OCI-LY7 (cell line): Measurements from ENCODE around the gene C19orf67. TPM values are rescaled to one million over a fixed set of nuclear protein-coding genes. Genes with fewer than 3 reads are reported as not detected.

Experiments
- BruUV-seq: library from RNA; stranded (reverse); fragments of 400-500 nt; replicated peaks from 2 replicates; lab custom pipeline; 2021; lab: Mats Ljungman, UMichigan
- CTCF ChIA-PET: fragments of 300-600 bp; sonication (Branson Sonifier 250); formaldehyde crosslinking; loops from one replicate; lab custom pipeline; 2022; ENCODE audit warnings: antibody characterized with exemption; ENCODE audit not compliant: unreplicated experiment; lab: Charles Lee
- POLR2A ChIA-PET: fragments of 300-600 bp; sonication (Branson Sonifier 250); formaldehyde crosslinking; loops from one replicate; lab custom pipeline; 2022; ENCODE audit warnings: antibody characterized with exemption; lab: Charles Lee
- DNase-seq: peaks from one replicate; pipeline ENCODE4 v3.0.0-alpha.2; 2015; ENCODE audit warnings: low spot score
- H2AFZ ChIP-seq: fragments of 200-600 bp; sonication (generic), shearing (Covaris generic); 2 replicates; pipeline ENCODE4 v1.6.1; 2014; ENCODE audit warnings: mild to moderate bottlenecking, antibody characterized with exemption, low read length, moderate library complexity
- H3K27ac ChIP-seq: fragments of 200-600 bp; sonication (generic); 2 replicates; pipeline ENCODE4 v1.5.1; 2014; ENCODE audit warnings: mixed run types, low read depth, mild to moderate bottlenecking, moderate library complexity, low read length, inconsistent platforms; ENCODE audit not compliant: poor library complexity, severe bottlenecking
- H3K36me3 ChIP-seq: fragments of 200-600 bp; sonication (generic); 2 replicates; pipeline ENCODE4 v1.6.1; 2014; ENCODE audit warnings: mild to moderate bottlenecking, antibody characterized with exemption, low read length, moderate library complexity, mixed read lengths; ENCODE audit not compliant: insufficient read depth
- H3K4me1 ChIP-seq: fragments of 200-600 bp; sonication (generic); 2 replicates; pipeline ENCODE4 v1.5.1; 2014; ENCODE audit warnings: mild to moderate bottlenecking, low read length; ENCODE audit not compliant: insufficient read depth, poor library complexity, severe bottlenecking
- H3K4me2 ChIP-seq: fragments of 200-600 bp; sonication (generic); 2 replicates; pipeline ENCODE4 v1.6.1; 2014; ENCODE audit warnings: mild to moderate bottlenecking, low read length
- H3K4me3 ChIP-seq: fragments of 200-600 bp; sonication (generic); 2 replicates; pipeline ENCODE4 v1.5.1; 2014; ENCODE audit warnings: mild to moderate bottlenecking, low read depth, low read length; ENCODE audit not compliant: poor library complexity, severe bottlenecking
- H3K79me2 ChIP-seq: fragments of 200-600 bp; sonication (generic); 2 replicates; pipeline ENCODE4 v1.6.1; 2016; ENCODE audit warnings: low read depth, mild to moderate bottlenecking, low read length, moderate library complexity, mixed read lengths; ENCODE audit not compliant: insufficient read depth
- H3K9me2 ChIP-seq: fragments of 200-600 bp; sonication (generic); 2 replicates; pipeline ENCODE4 v1.6.1; 2016; ENCODE audit warnings: mild to moderate bottlenecking, low read length, mixed read lengths; ENCODE audit not compliant: insufficient read depth
- H3K9me3 ChIP-seq: fragments of 200-600 bp; sonication (generic); 2 replicates; pipeline ENCODE4 v1.6.1; 2014; ENCODE audit warnings: mild to moderate bottlenecking, mixed run types, low read length, mixed read lengths
- H4K20me1 ChIP-seq: fragments of 200-600 bp; sonication (generic); 2 replicates; pipeline ENCODE4 v1.6.1; 2014; ENCODE audit warnings: mild to moderate bottlenecking, antibody characterized with exemption, low read length, moderate library complexity, mixed read lengths; ENCODE audit not compliant: insufficient read depth
- CTCF ChIP-seq: fragments of 200-600 bp; sonication (generic); conservative IDR thresholded peaks from 2 replicates; pipeline ENCODE4 v1.5.1; 2014; ENCODE audit warnings: mild to moderate bottlenecking, antibody characterized with exemption, low read length, moderate library complexity, mixed read lengths
- EZH2phosphoT487 ChIP-seq: fragments of 200-600 bp; sonication (generic); IDR thresholded peaks from 2 replicates; pipeline ENCODE4 v1.6.1; 2018; ENCODE audit warnings: low read depth, borderline replicate concordance, mild to moderate bottlenecking, mixed run types, antibody characterized with exemption, low read length, moderate library complexity, mixed read lengths
- intact Hi-C: fragments of 100-400 bp; cut with micrococcal nuclease; formaldehyde crosslinking; loops from one replicate; pipeline ENCODE4 v1.10.0; 2022; ENCODE audit not compliant: unreplicated experiment
- total RNA-seq, 2 experiments: library from RNA; depleted of rRNA in 1 of 2; stranded (reverse); fragments of >200 nt in 1 of 2; shearing (Covaris generic) in 1 of 2; gene quantifications; 2 replicates each; pipeline ENCODE4 v1.2.3, GENCODE V29; 2014 to 2022

Gene C19orf67
- total RNA-seq, 2 experiments from 2014 or later: 1.4 to 2.6 TPM

GRCh38 chr19:14096272-14096992, 10.8 kb upstream of the C19orf67 start:
- Histone ChIP-seq H3K4me2 (no peak overlapping the region), H3K27ac (no peak overlapping the region), H4K20me1 (no peaks in the 10 kb centered on the region), H3K9me3 (peaks cover 9% of the 10 kb centered on the region), H3K4me1 (peaks cover 8% of the 10 kb centered on the region), H3K79me2 (no peaks in the 10 kb centered on the region), H2AFZ (no peak overlapping the region), H3K9me2 (no peaks in the 10 kb centered on the region), H3K4me3 (no peak overlapping the region), H3K36me3 (peaks cover 18% of the 10 kb centered on the region)
- BruUV-seq: no TSS peak
- DNase-seq: no peak
- intact Hi-C loops: no loop called here
- CTCF ChIA-PET: no interaction called here
- no peak for TF ChIP-seq EZH2phosphoT487
- peak; percentile 47 for TF ChIP-seq CTCF
- POLR2A ChIA-PET: interaction anchor here (1.6 kb wide), 1 partner anchor 19 kb away, joined by 4 read pairs; no protein-coding TSS in a partner anchor

- Histone ChIP-seq H3K4me1 (peaks cover 8% of the 10 kb centered on the region), H3K9me2 (no peaks in the 10 kb centered on the region), H4K20me1 (no peaks in the 10 kb centered on the region), H2AFZ (no peak overlapping the region), H3K36me3 (peaks cover 18% of the 10 kb centered on the region), H3K4me3 (no peak overlapping the region), H3K79me2 (no peaks in the 10 kb centered on the region), H3K9me3 (peaks cover 9% of the 10 kb centered on the region), H3K4me2 (no peak overlapping the region), H3K27ac (no peak overlapping the region)
- intact Hi-C loops: no loop called here
- CTCF ChIA-PET: no interaction called here
- no peak for TF ChIP-seq EZH2phosphoT487
- TF ChIP-seq CTCF: no peak
- BruUV-seq: no TSS peak
- POLR2A ChIA-PET: no interaction called here
- DNase-seq: no peak
These were observed 9.3 kb upstream of the C19orf67 start for GRCh38 chr19:14094854-14095253.
